ENCODE measurements around the gene NSUN7.

The NSUN7 gene

DNA sequence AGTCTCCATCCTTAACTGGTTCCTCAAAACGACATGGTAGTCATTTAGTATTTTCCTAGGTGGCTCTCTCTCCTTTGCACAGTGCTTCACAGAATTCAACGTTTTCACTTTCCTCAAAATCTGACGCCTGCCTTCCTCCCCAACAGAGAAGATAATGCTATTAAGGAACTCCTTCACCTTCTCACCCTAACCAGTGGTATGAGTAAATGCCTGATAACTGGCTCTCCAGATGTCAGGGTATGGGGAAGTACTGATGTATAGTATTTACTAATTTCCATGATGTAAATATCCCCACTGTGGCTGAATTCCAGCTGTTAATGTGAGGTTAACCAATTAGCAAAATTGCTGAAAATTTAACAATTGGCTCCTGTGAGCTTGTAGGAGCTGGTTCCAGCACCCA lies 28.8 kb upstream of the NSUN7 start:
- TF ChIP-seq, protein P1, sequence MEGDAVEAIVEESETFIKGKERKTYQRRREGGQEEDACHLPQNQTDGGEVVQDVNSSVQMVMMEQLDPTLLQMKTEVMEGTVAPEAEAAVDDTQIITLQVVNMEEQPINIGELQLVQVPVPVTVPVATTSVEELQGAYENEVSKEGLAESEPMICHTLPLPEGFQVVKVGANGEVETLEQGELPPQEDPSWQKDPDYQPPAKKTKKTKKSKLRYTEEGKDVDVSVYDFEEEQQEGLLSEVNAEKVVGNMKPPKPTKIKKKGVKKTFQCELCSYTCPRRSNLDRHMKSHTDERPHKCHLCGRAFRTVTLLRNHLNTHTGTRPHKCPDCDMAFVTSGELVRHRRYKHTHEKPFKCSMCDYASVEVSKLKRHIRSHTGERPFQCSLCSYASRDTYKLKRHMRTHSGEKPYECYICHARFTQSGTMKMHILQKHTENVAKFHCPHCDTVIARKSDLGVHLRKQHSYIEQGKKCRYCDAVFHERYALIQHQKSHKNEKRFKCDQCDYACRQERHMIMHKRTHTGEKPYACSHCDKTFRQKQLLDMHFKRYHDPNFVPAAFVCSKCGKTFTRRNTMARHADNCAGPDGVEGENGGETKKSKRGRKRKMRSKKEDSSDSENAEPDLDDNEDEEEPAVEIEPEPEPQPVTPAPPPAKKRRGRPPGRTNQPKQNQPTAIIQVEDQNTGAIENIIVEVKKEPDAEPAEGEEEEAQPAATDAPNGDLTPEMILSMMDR (IDR thresholded peaks at IDR 0.05; ENCODE audit: low read depth, low read length, poor library complexity, severe bottlenecking), result no peak
- TF ChIP-seq EZH2phosphoT487 (IDR thresholded peaks at IDR 0.05; ENCODE audit: borderline replicate concordance, low read length), result no peak
- H3K9me3 ChIP-seq (ENCODE audit: control insufficient read depth, insufficient read depth, low read length), result no peaks in the 10 kb centered on the region
- no peaks in the 10 kb centered on the region for H3K9me2 ChIP-seq (replicated peaks; ENCODE audit: control insufficient read depth, low read length)
- H3F3A ChIP-seq (ENCODE audit: control insufficient read depth, insufficient read depth), result no peaks in the 10 kb centered on the region
- no peaks in the 10 kb centered on the region for H4K20me1 ChIP-seq (ENCODE audit: control insufficient read depth, insufficient read depth, low read depth, low read length)
- peaks cover 21% of the 10 kb centered on the region for H3K27me3 ChIP-seq (ENCODE audit: control insufficient read depth, low read length)
- no peaks in the 10 kb centered on the region for H3K36me3 ChIP-seq (ENCODE audit: control insufficient read depth, low read length)
- H3K27ac ChIP-seq (ENCODE audit: low read depth, low read length), result no peak overlapping the region
- H3K4me1 ChIP-seq (ENCODE audit: control insufficient read depth, low read length), result peaks cover 11% of the 10 kb centered on the region
- no peaks in the 10 kb centered on the region for H3K79me2 ChIP-seq (ENCODE audit: control insufficient read depth, low read length)
- no peak overlapping the region for H3K4me2 ChIP-seq (ENCODE audit: low read length)
- no peak overlapping the region for H3K4me3 ChIP-seq (ENCODE audit: low read length)

DNA sequence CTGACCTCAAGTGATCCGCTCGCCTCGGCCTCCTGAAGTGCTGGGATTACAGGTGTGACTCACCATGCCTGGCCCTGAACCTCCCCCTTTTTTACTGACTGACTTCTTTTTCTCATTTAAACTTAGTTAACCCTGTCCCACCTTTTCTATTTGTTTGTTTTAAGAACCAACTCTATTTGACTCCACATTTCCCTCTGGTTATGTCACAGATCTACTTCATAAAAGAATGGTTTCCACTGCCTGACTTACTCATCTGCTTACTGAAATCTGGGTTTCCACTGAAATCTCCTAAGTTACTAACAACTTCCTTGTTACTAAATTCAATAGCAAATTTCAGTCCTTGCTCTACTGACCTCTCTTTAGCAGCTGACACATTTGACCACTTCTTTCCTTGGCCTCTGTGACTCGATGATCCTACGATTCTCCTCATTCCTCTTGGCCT lies 28.0 kb upstream of the NSUN7 start:
- Histone ChIP-seq H4K20me1 (ENCODE audit: control insufficient read depth, insufficient read depth, low read depth, low read length) (no peaks in the 10 kb centered on the region), H3K79me2 (ENCODE audit: control insufficient read depth, low read length) (no peaks in the 10 kb centered on the region), H3K4me1 (ENCODE audit: control insufficient read depth, low read length) (peaks cover 11% of the 10 kb centered on the region), H3K9me2 (replicated peaks; ENCODE audit: control insufficient read depth, low read length) (no peaks in the 10 kb centered on the region), H3K9me3 (ENCODE audit: control insufficient read depth, insufficient read depth, low read length) (no peaks in the 10 kb centered on the region), H3F3A (ENCODE audit: control insufficient read depth, insufficient read depth) (no peaks in the 10 kb centered on the region), H3K4me2 (ENCODE audit: low read length) (no peak overlapping the region), H3K4me3 (ENCODE audit: low read length) (no peak overlapping the region), H3K36me3 (ENCODE audit: control insufficient read depth, low read length) (no peaks in the 10 kb centered on the region), H3K27ac (ENCODE audit: low read depth, low read length) (no peak overlapping the region), H3K27me3 (ENCODE audit: control insufficient read depth, low read length) (peaks cover 23% of the 10 kb centered on the region)
- no peak for TF ChIP-seq EZH2phosphoT487 (IDR thresholded peaks at IDR 0.05; ENCODE audit: borderline replicate concordance, low read length)
- TF ChIP-seq, protein P1 (IDR thresholded peaks at IDR 0.05; ENCODE audit: low read depth, low read length, poor library complexity, severe bottlenecking), result no peak

DNA sequence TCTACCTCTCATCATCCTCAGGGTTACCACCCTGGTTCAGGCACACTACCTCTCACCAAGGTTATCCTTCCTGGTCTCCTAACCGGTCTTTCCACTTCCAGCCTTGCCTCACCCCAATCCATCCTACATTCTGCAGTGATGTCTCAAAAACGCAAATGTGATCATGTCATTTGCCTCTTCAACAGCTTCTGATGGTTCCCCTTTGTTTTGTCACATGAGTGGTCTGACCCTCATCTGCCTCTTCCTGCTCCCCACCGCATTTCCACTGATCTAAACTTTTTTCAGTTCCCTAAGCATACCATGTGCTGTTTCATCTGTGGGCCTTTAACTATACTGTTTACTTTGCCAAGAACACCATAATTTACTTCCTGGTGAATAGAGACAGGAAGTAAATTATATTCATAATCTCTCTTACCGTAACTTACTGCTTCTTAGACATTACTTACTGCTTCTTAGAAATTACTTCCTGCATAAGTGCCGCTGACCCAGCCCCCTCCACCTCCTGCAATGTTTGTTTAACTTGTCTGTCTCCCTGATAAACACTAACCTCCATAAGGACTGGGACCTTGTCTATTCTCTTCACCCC lies 27.1 kb upstream of the NSUN7 start:
- H3K4me1 ChIP-seq (ENCODE audit: control insufficient read depth, low read length), result peaks cover 11% of the 10 kb centered on the region
- no peaks in the 10 kb centered on the region for H3K9me3 ChIP-seq (ENCODE audit: control insufficient read depth, insufficient read depth, low read length)
- no peak overlapping the region for H3K27ac ChIP-seq (ENCODE audit: low read depth, low read length)
- H3K9me2 ChIP-seq (replicated peaks; ENCODE audit: control insufficient read depth, low read length), result no peaks in the 10 kb centered on the region
- no peaks in the 10 kb centered on the region for H3F3A ChIP-seq (ENCODE audit: control insufficient read depth, insufficient read depth)
- TF ChIP-seq, protein P1 (IDR thresholded peaks at IDR 0.05; ENCODE audit: low read depth, low read length, poor library complexity, severe bottlenecking), result no peak
- no peak for TF ChIP-seq EZH2phosphoT487 (IDR thresholded peaks at IDR 0.05; ENCODE audit: borderline replicate concordance, low read length)
- H3K79me2 ChIP-seq (ENCODE audit: control insufficient read depth, low read length), result no peaks in the 10 kb centered on the region
- H3K36me3 ChIP-seq (ENCODE audit: control insufficient read depth, low read length), result no peaks in the 10 kb centered on the region
- H3K4me3 ChIP-seq (ENCODE audit: low read length), result no peak overlapping the region
- peaks cover 18% of the 10 kb centered on the region for H3K27me3 ChIP-seq (ENCODE audit: control insufficient read depth, low read length)
- H4K20me1 ChIP-seq (ENCODE audit: control insufficient read depth, insufficient read depth, low read depth, low read length), result no peaks in the 10 kb centered on the region
- peak overlapping the region; percentile 38 for H3K4me2 ChIP-seq (ENCODE audit: low read length)
